ENCODE measurements around the gene ANXA6. TPM values are rescaled to one million over a fixed set of nuclear protein-coding genes. Genes with fewer than 3 reads are reported as not detected.

ANXA6 gene
- total and polyA plus RNA-seq, 10 of the 15 experiments (the other 5 are each of a cell fraction or from before 2014, with no cell fraction given) = 44.0 to 571 (median 465) TPM

GRCh38 chr5:151067632-151068432 is 89.7 kb downstream of the ANXA6 start (continued):
- TF ChIP-seq SRF (IDR thresholded peaks at IDR 0.05; ENCODE audit: low read depth in 2 of 2, low read length in 2 of 2) (no peak), IKZF1 (conservative IDR thresholded peaks at IDR 0.05) (peak; percentile 65), NFXL1 (IDR thresholded peaks at IDR 0.05; ENCODE audit: borderline replicate concordance) (no peak), POLR2AphosphoS2 (IDR thresholded peaks at IDR 0.05; ENCODE audit: low read depth, low read length) (no peak), EED (IDR thresholded peaks at IDR 0.05; ENCODE audit: low read depth) (0 out of 2 replicates have a peak, but pooled peaks have one; percentile 52), RELB (IDR thresholded peaks at IDR 0.05; ENCODE audit: low read depth) (peak; percentile 48; the same call in 1 of the 2 replicates), SMARCA5 (IDR thresholded peaks at IDR 0.05) (no peak), RAD21 (IDR thresholded peaks at IDR 0.05; ENCODE audit: insufficient read depth, low read depth, low read length) (no peak), SMAD1 (IDR thresholded peaks at IDR 0.05; ENCODE audit: low read depth, partially characterized antibody) (no peak), ZNF217 (IDR thresholded peaks at IDR 0.05) (no peak), NR2C1 (IDR thresholded peaks at IDR 0.05) (no peak), SPI1 (IDR thresholded peaks at IDR 0.05; ENCODE audit: borderline replicate concordance, insufficient read depth, low read depth, low read length) (peak; percentile 30; the same call in 1 of the 2 replicates), RB1 (IDR thresholded peaks at IDR 0.05; ENCODE audit: borderline replicate concordance) (no peak), IKZF2 (IDR thresholded peaks at IDR 0.05) (peak in 1 of 2 experiments; percentile 42; a peak in 2 of 4 replicates), PKNOX1 (IDR thresholded peaks at IDR 0.05) (no peak), HDAC6 (IDR thresholded peaks at IDR 0.05; ENCODE audit: unreplicated experiment) (no peak)
- TF ChIP-seq, protein P1, sequence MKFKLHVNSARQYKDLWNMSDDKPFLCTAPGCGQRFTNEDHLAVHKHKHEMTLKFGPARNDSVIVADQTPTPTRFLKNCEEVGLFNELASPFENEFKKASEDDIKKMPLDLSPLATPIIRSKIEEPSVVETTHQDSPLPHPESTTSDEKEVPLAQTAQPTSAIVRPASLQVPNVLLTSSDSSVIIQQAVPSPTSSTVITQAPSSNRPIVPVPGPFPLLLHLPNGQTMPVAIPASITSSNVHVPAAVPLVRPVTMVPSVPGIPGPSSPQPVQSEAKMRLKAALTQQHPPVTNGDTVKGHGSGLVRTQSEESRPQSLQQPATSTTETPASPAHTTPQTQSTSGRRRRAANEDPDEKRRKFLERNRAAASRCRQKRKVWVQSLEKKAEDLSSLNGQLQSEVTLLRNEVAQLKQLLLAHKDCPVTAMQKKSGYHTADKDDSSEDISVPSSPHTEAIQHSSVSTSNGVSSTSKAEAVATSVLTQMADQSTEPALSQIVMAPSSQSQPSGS (IDR thresholded peaks at IDR 0.05; ENCODE audit: low read length) = peak; percentile 53; the same call in 1 of the 2 replicates
- TF ChIP-seq, protein P2, sequence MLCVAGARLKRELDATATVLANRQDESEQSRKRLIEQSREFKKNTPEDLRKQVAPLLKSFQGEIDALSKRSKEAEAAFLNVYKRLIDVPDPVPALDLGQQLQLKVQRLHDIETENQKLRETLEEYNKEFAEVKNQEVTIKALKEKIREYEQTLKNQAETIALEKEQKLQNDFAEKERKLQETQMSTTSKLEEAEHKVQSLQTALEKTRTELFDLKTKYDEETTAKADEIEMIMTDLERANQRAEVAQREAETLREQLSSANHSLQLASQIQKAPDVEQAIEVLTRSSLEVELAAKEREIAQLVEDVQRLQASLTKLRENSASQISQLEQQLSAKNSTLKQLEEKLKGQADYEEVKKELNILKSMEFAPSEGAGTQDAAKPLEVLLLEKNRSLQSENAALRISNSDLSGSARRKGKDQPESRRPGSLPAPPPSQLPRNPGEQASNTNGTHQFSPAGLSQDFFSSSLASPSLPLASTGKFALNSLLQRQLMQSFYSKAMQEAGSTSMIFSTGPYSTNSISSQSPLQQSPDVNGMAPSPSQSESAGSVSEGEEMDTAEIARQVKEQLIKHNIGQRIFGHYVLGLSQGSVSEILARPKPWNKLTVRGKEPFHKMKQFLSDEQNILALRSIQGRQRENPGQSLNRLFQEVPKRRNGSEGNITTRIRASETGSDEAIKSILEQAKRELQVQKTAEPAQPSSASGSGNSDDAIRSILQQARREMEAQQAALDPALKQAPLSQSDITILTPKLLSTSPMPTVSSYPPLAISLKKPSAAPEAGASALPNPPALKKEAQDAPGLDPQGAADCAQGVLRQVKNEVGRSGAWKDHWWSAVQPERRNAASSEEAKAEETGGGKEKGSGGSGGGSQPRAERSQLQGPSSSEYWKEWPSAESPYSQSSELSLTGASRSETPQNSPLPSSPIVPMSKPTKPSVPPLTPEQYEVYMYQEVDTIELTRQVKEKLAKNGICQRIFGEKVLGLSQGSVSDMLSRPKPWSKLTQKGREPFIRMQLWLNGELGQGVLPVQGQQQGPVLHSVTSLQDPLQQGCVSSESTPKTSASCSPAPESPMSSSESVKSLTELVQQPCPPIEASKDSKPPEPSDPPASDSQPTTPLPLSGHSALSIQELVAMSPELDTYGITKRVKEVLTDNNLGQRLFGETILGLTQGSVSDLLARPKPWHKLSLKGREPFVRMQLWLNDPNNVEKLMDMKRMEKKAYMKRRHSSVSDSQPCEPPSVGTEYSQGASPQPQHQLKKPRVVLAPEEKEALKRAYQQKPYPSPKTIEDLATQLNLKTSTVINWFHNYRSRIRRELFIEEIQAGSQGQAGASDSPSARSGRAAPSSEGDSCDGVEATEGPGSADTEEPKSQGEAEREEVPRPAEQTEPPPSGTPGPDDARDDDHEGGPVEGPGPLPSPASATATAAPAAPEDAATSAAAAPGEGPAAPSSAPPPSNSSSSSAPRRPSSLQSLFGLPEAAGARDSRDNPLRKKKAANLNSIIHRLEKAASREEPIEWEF (IDR thresholded peaks at IDR 0.05; ENCODE audit: insufficient replicate concordance, low read depth, low read length) = no peak
